A673 (cell line): ENCODE results near the gene ITPR1. TPM values are rescaled to one million over a fixed set of nuclear protein-coding genes. Genes with fewer than 3 reads are reported as not detected.

Experiments used
- BruUV-seq: library from RNA; stranded (reverse); fragments of 400-500 nt; replicated peaks from 2 replicates; lab custom pipeline; 2021; lab: Mats Ljungman, UMichigan
- CTCF ChIA-PET: fragments of 300-600 bp; sonication (Branson Sonifier 250); formaldehyde crosslinking; loops from one replicate; lab custom pipeline; 2022; ENCODE audit warnings: antibody characterized with exemption; lab: Charles Lee
- POLR2A ChIA-PET: fragments of 300-600 bp; sonication (Branson Sonifier 250); formaldehyde crosslinking; loops from one replicate; lab custom pipeline; 2022; ENCODE audit warnings: antibody characterized with exemption; ENCODE audit not compliant: low non-redundant PET; lab: Charles Lee
- DNase-seq: peaks from one replicate; pipeline ENCODE4 v3.0.0-alpha.2; 2015; ENCODE audit warnings: low spot score
- H3K27ac ChIP-seq: fragments of 200-600 bp; sonication (generic); 2 replicates; pipeline ENCODE4 v1.5.1; 2016; ENCODE audit warnings: mixed run types, low read depth, mild to moderate bottlenecking, mixed read lengths, antibody characterized with exemption, low read length; ENCODE audit not compliant: poor library complexity, severe bottlenecking
- H3K27me3 ChIP-seq: fragments of 200-600 bp; sonication (generic); replicated peaks from 2 replicates; pipeline ENCODE4 v1.6.1; 2017; ENCODE audit warnings: mixed run types, low read depth, mild to moderate bottlenecking, mixed read lengths, antibody characterized with exemption, low read length; ENCODE audit not compliant: insufficient read depth, poor library complexity
- H3K36me3 ChIP-seq: fragments of 200-600 bp; sonication (generic); 2 replicates; pipeline ENCODE4 v1.6.1; 2016; ENCODE audit warnings: mixed run types, mild to moderate bottlenecking, mixed read lengths, antibody characterized with exemption, low read length; ENCODE audit not compliant: insufficient read depth, poor library complexity, severe bottlenecking
- H3K4me1 ChIP-seq: fragments of 200-600 bp; sonication (generic); 2 replicates; pipeline ENCODE4 v1.6.1; 2017; ENCODE audit warnings: mixed run types, mild to moderate bottlenecking, mixed read lengths, antibody characterized with exemption, low read length; ENCODE audit not compliant: insufficient read depth, poor library complexity, severe bottlenecking
- H3K4me3 ChIP-seq: fragments of 200-600 bp; sonication (generic); 2 replicates; pipeline ENCODE4 v1.5.1; 2016; ENCODE audit warnings: low read depth, mixed run types, mild to moderate bottlenecking, mixed read lengths, low read length; ENCODE audit not compliant: poor library complexity, severe bottlenecking
- H3K9me3 ChIP-seq: fragments of 200-600 bp; sonication (generic); 2 replicates; pipeline ENCODE4 v1.6.1; 2016; ENCODE audit warnings: mixed run types, low read depth, mild to moderate bottlenecking, mixed read lengths, antibody characterized with exemption, low read length; ENCODE audit not compliant: poor library complexity, severe bottlenecking
- CTCF ChIP-seq: fragments of 300-800, 200-600 bp; sonication (generic); conservative IDR thresholded peaks from 2 replicates; pipeline ENCODE4 v1.5.1; 2017; ENCODE audit warnings: low read depth, mild to moderate bottlenecking, antibody characterized with exemption, low read length, moderate library complexity, mixed read lengths
- EZH2 ChIP-seq: fragments of 200-600 bp; sonication (generic); IDR thresholded peaks from 2 replicates; pipeline ENCODE4 v1.6.1; 2017; ENCODE audit warnings: borderline replicate concordance, low read depth, mild to moderate bottlenecking, mixed read lengths, antibody characterized with exemption, low read length; ENCODE audit not compliant: poor library complexity, severe bottlenecking
- intact Hi-C: fragments of 100-400 bp; cut with micrococcal nuclease; formaldehyde crosslinking; loops from one replicate; pipeline ENCODE4 v1.10.0; 2022; ENCODE audit not compliant: unreplicated experiment
- total RNA-seq: library from RNA; stranded (reverse); gene quantifications from 2 replicates; pipeline ENCODE4 v1.2.3, GENCODE V29; 2021

The ITPR1 gene
- total RNA-seq, 1 experiment from 2014 or later, result 8.6 TPM

- no TSS peak for BruUV-seq
- H3K4me3 ChIP-seq, result no peak overlapping the region
- CTCF ChIA-PET, result no interaction called here
Measured at GRCh38 chr3:4564928-4565586, 71.9 kb downstream of the ITPR1 start.

DNA sequence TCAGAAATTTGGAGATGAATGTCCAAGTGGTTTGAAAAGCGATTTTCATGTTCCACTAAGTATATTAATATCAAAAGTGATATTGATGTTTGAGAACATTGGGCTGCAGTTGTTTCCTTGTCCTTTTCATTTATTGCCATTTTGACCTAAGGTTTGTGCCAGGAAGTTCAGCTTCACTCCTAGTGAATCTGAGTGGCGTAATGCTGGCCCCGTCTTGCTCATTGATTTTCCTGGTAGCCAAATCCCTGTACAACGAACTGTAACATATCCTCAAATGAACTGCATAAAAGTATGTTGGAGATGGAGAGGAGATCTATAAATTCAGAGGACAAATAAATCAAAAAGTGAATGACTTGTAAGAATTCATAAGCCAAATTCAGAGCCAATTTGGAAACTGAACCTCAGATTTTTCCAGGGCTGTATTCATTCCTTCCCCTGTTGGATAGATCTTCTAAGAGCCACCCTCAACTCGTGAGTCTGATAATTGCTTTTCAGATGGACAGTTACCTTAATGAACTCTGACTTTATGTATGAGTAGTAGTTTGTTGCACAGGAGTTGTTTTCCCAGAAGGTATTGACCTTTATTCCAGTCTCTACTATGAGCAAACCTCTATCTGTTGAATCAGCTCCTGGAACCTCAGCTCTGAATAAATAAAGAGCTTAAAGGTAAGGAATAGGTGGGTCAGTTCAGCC is 72.8 kb downstream of the ITPR1 start:
- no peaks in the 10 kb centered on the region for H3K27me3 ChIP-seq
- H3K27ac ChIP-seq, result no peak overlapping the region
- ChIA-PET CTCF (interaction anchor here (0.7 kb wide), 1 partner anchor 19 kb away, joined by 5 read pairs; no protein-coding TSS in a partner anchor), POLR2A (no interaction called here)
- no TSS peak for BruUV-seq
- intact Hi-C loops, result no loop called here
- no peak for DNase-seq
- no peaks in the 10 kb centered on the region for H3K4me1 ChIP-seq
- H3K4me3 ChIP-seq, result no peak overlapping the region
- H3K9me3 ChIP-seq, result no peaks in the 10 kb centered on the region
- TF ChIP-seq EZH2 (no peak), CTCF (no peak)
- H3K36me3 ChIP-seq, result no peaks in the 10 kb centered on the region

More at GRCh38 chr3:4564928-4565586, 71.9 kb downstream of the ITPR1 start:
- Histone ChIP-seq H3K9me3 (no peaks in the 10 kb centered on the region), H3K27ac (no peak overlapping the region), H3K36me3 (no peaks in the 10 kb centered on the region), H3K4me1 (no peaks in the 10 kb centered on the region), H3K27me3 (no peaks in the 10 kb centered on the region)
- DNase-seq, result no peak
- intact Hi-C loops, result no loop called here
- POLR2A ChIA-PET, result no interaction called here
- no peak for TF ChIP-seq EZH2
- no peak for TF ChIP-seq CTCF

DNA sequence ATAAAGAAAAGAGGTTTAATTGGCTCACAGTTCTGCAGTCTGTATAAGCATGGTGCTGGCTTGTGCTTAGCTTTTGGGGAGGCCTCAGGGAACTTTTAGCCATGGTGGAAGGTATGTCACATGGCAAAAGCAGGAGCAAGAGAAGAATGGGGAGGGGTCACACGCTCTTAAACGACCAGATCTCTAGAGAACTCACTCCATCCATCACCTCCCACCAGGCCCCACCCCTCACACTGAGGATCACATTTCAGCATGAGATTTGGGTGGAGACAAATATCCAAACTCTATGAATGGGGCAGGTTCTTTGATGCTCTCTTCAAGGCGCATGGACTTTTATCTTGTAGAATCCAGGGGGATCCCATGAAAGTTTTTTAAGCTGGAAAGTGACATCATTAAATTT is 75.7 kb downstream of the ITPR1 start:
- no peaks in the 10 kb centered on the region for H3K4me1 ChIP-seq
- DNase-seq, result no peak
- CTCF ChIA-PET, result no interaction called here
- BruUV-seq, result no TSS peak
- POLR2A ChIA-PET, result no interaction called here
- intact Hi-C loops, result no loop called here
- H3K9me3 ChIP-seq, result no peaks in the 10 kb centered on the region
- no peak overlapping the region for H3K4me3 ChIP-seq
- no peak overlapping the region for H3K27ac ChIP-seq
- TF ChIP-seq EZH2 (no peak), CTCF (no peak)
- no peaks in the 10 kb centered on the region for H3K27me3 ChIP-seq
- no peaks in the 10 kb centered on the region for H3K36me3 ChIP-seq
